Glutamatergic neuron (in vitro differentiated cells): ENCODE results near the gene USP49. TPM values are rescaled to one million over a fixed set of nuclear protein-coding genes. Genes with fewer than 3 reads are reported as not detected.

Experiments used
- DNase-seq: peaks from one replicate; pipeline ENCODE4 v3.0.0; 2022
- H3K27ac Mint-ChIP-seq: one replicate; pipeline ENCODE4 v1.8.0; 2020; ENCODE audit warnings: mild to moderate bottlenecking, mixed read lengths, inconsistent platforms; ENCODE audit not compliant: unreplicated experiment
- H3K27me3 Mint-ChIP-seq: one replicate; pipeline ENCODE4 v1.8.0; 2020; ENCODE audit warnings: mild to moderate bottlenecking, moderate library complexity, mixed read lengths, inconsistent platforms; ENCODE audit not compliant: unreplicated experiment
- H3K36me3 Mint-ChIP-seq: one replicate; pipeline ENCODE4 v1.8.0; 2020; ENCODE audit warnings: mild to moderate bottlenecking, mixed read lengths, inconsistent platforms; ENCODE audit not compliant: unreplicated experiment
- H3K4me1 Mint-ChIP-seq: one replicate; pipeline ENCODE4 v1.8.0; 2020; ENCODE audit warnings: mild to moderate bottlenecking, low read depth, mixed read lengths, inconsistent platforms; ENCODE audit not compliant: unreplicated experiment
- H3K4me3 Mint-ChIP-seq: one replicate; pipeline ENCODE4 v1.8.0; 2020; ENCODE audit warnings: mild to moderate bottlenecking, mixed read lengths, inconsistent platforms; ENCODE audit not compliant: unreplicated experiment
- H3K9me3 Mint-ChIP-seq: one replicate; pipeline ENCODE4 v1.8.0; 2020; ENCODE audit warnings: mild to moderate bottlenecking, moderate library complexity, mixed read lengths, inconsistent platforms; ENCODE audit not compliant: unreplicated experiment
- total RNA-seq: library from RNA; stranded (reverse); fragmentation: NEBNext Ultra II Directional; extraction: Animal tissue kit (Norgen Biotek cat#: 25700); gene quantifications from one replicate; pipeline ENCODE4 v1.2.1, GENCODE V29; 2021; ENCODE audit not compliant: unreplicated experiment
- TF ChIP-seq, protein P1 (sequence below): fragments of 200-600 bp; sonication (generic); IDR thresholded peaks from one replicate; pipeline ENCODE4 v1.5.0; 2021; ENCODE audit not compliant: partially characterized antibody, unreplicated experiment

USP49 gene
- total RNA-seq, 1 donor from 2014 or later = 14.7 TPM

GRCh38 chr6:41750374-41750773, 144.8 kb downstream of the USP49 start:
- DNase-seq = no peak
- Mint-ChIP-seq H3K9me3 (peaks cover 1% of the 10 kb centered on the region), H3K27ac (no peak overlapping the region), H3K27me3 (peaks cover 6% of the 10 kb centered on the region), H3K4me1 (no peaks in the 10 kb centered on the region), H3K36me3 (no peaks in the 10 kb centered on the region), H3K4me3 (no peak overlapping the region)
- TF ChIP-seq, protein P1, sequence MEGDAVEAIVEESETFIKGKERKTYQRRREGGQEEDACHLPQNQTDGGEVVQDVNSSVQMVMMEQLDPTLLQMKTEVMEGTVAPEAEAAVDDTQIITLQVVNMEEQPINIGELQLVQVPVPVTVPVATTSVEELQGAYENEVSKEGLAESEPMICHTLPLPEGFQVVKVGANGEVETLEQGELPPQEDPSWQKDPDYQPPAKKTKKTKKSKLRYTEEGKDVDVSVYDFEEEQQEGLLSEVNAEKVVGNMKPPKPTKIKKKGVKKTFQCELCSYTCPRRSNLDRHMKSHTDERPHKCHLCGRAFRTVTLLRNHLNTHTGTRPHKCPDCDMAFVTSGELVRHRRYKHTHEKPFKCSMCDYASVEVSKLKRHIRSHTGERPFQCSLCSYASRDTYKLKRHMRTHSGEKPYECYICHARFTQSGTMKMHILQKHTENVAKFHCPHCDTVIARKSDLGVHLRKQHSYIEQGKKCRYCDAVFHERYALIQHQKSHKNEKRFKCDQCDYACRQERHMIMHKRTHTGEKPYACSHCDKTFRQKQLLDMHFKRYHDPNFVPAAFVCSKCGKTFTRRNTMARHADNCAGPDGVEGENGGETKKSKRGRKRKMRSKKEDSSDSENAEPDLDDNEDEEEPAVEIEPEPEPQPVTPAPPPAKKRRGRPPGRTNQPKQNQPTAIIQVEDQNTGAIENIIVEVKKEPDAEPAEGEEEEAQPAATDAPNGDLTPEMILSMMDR = no peak

DNA sequence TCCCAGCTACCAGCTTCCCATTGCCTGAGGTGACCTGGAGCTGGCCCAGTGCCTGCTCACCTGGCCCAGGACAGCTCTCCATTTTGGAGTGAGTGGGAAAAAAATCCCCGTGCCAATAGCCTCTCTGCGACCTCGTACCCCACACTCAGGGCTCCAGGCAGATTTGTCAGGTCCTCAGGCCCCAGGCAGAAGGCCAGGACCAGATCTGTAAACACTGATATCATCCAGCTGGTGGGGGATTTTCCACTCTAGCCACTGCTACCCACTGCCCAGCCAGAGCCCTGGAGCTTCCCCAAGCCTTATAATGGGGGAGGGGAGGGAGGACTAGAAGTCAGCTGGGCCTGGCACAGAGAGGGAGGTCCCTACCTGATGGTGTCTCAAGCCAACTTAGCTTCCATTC, 146.6 kb downstream of the USP49 start:
- DNase-seq = no peak
- H3K36me3 Mint-ChIP-seq = no peaks in the 10 kb centered on the region
- H3K27ac Mint-ChIP-seq = no peak overlapping the region
- peaks cover 8% of the 10 kb centered on the region for H3K27me3 Mint-ChIP-seq
- H3K9me3 Mint-ChIP-seq = peaks cover 1% of the 10 kb centered on the region
- no peak overlapping the region for H3K4me3 Mint-ChIP-seq
- TF ChIP-seq, protein P1 = no peak
- H3K4me1 Mint-ChIP-seq = no peaks in the 10 kb centered on the region

DNA sequence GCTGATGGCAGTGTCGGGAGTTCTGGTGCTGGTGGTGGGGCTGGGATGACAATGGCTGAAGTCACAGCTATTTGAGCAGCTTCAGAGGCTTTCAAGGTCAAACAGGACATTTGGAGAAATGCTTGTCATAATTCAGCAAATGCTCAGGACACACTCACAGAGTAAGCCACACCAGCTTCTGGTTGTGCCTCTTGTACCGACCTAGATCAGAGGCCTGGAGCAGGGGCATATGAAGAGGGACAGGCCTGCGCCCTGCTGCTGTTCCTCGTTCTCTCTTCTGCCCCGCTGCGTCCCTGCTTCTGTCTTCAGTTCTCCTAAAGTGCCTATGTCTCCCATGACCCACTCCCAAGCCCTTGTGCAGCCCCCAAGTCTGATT, 147.1 kb downstream of the USP49 start:
- no peaks in the 10 kb centered on the region for H3K4me1 Mint-ChIP-seq
- peaks cover 1% of the 10 kb centered on the region for H3K9me3 Mint-ChIP-seq
- H3K4me3 Mint-ChIP-seq = no peak overlapping the region
- H3K27ac Mint-ChIP-seq = no peak overlapping the region
- H3K36me3 Mint-ChIP-seq = no peaks in the 10 kb centered on the region
- TF ChIP-seq, protein P1 = no peak
- no peak for DNase-seq
- peaks cover 8% of the 10 kb centered on the region for H3K27me3 Mint-ChIP-seq

- Mint-ChIP-seq H3K36me3 (no peaks in the 10 kb centered on the region), H3K4me1 (no peaks in the 10 kb centered on the region), H3K27ac (no peak within 1 kb of the TSS), H3K4me3 (no peak within 1 kb of the TSS), H3K27me3 (peaks cover 11% of the 10 kb centered on the region), H3K9me3 (peaks cover 1% of the 10 kb centered on the region)
- DNase-seq = no peak
- TF ChIP-seq, protein P1 = no peak
Measured at GRCh38 chr6:41747256-41748101, 147.7 kb downstream of the USP49 start, which contains the start of gene PGC. TSS of gene PGC (minus strand) at chr6:41747397. CDS start at chr6:41747334, 63 bp downstream.

GRCh38 chr6:41746107-41746506, 149.1 kb downstream of the USP49 start:
- no peaks in the 10 kb centered on the region for H3K36me3 Mint-ChIP-seq
- TF ChIP-seq, protein P1 = no peak
- no peak overlapping the region for H3K4me3 Mint-ChIP-seq
- peaks cover 13% of the 10 kb centered on the region for H3K27me3 Mint-ChIP-seq
- H3K4me1 Mint-ChIP-seq = no peaks in the 10 kb centered on the region
- no peak overlapping the region for H3K27ac Mint-ChIP-seq
- H3K9me3 Mint-ChIP-seq = peaks cover 1% of the 10 kb centered on the region
- DNase-seq = no peak
